A549 (cell line): Measurements from ENCODE around the gene LRCH1. TPM values are rescaled to one million over a fixed set of nuclear protein-coding genes. Genes with fewer than 3 reads are reported as not detected.

ENCODE experiments used
- ATAC-seq, 2 experiments: fragments of 200-7000 bp in 1 of 2; fragments of >200 bp in 1 of 2; cut with Nextera tagmentation in 1 of 2; cut with Tn5 transposase in 1 of 2; 3 replicates each; pipeline versions ENCODE4 v1.8.0 to v1.9.1; 2018 to 2020; ENCODE audit warnings: mild to moderate bottlenecking in 1 of 2, moderate library complexity in 1 of 2
- CTCF ChIA-PET: fragments of 300-600 bp; sonication (Branson Sonifier 250); formaldehyde crosslinking; extraction: SDS; loops from one replicate; lab custom pipeline; 2021; ENCODE audit warnings: antibody characterized with exemption, inconsistent platforms; lab: Yijun Ruan, JAX
- POLR2A ChIA-PET: fragments of 350-600 bp; formaldehyde crosslinking; extraction: SDS; loops from one replicate; lab custom pipeline; 2021; ENCODE audit warnings: antibody characterized with exemption, inconsistent platforms; lab: Yijun Ruan, JAX
- DNase-seq, 2 experiments: peaks; one replicate each; pipeline versions ENCODE4 v3.0.0 to v3.0.0-alpha.2; 2011 to 2016; ENCODE audit warnings: low read depth in 1 of 2, low spot score in 1 of 2
- FAIRE-seq: peaks from 2 replicates; lab custom pipeline; 2011; peaks lifted over from hg19 to GRCh38; lab: Jason Lieb, UNC
- H3K27ac ChIP-seq, 2 experiments: fragments of >200 bp; sonication (Bioruptor Twin); formaldehyde crosslinking; 3 replicates each; pipeline ENCODE4 v1.5.1; 2016 to 2017
- H3K4me1 ChIP-seq: fragments of >200 bp; sonication (Bioruptor Twin); formaldehyde crosslinking; 3 replicates; pipeline ENCODE4 v1.6.1; 2016
- H3K4me2 ChIP-seq: fragments of >200 bp; sonication (Bioruptor Twin); formaldehyde crosslinking; 3 replicates; pipeline ENCODE4 v1.6.1; 2016
- H3K4me3 ChIP-seq: fragments of >200 bp; sonication (Bioruptor Twin); formaldehyde crosslinking; 3 replicates; pipeline ENCODE4 v1.5.1; 2016
- H3K9me3 ChIP-seq: fragments of >200 bp; sonication (Bioruptor Twin); formaldehyde crosslinking; 3 replicates; pipeline ENCODE4 v1.6.1; 2016
- CBX2 ChIP-seq: fragments of 200-600 bp; sonication (generic); IDR thresholded peaks from 2 replicates; pipeline ENCODE4 v1.6.1; 2016; ENCODE audit warnings: low read depth, mild to moderate bottlenecking, borderline replicate concordance
- CHD2 ChIP-seq: fragments of 150-350 bp; IDR thresholded peaks from 2 replicates; pipeline ENCODE4 v1.6.1; 2014; ENCODE audit warnings: low read length; ENCODE audit not compliant: partially characterized antibody
- EHF ChIP-seq: fragments of 250-450 bp; sonication (Bioruptor Pico); IDR thresholded peaks from 2 replicates; pipeline ENCODE4 v1.5.0; 2020; ENCODE audit warnings: mild to moderate bottlenecking
- EHMT2 ChIP-seq: fragments of 200-600 bp; sonication (generic); IDR thresholded peaks from 2 replicates; pipeline ENCODE4 v1.6.1; 2016; ENCODE audit warnings: antibody characterized with exemption, low read depth, mild to moderate bottlenecking, moderate library complexity
- ESRRA ChIP-seq: fragments of 150-350 bp; IDR thresholded peaks from 2 replicates; pipeline ENCODE4 v1.6.1; 2014; ENCODE audit warnings: mild to moderate bottlenecking, low read length, borderline replicate concordance
- FOSB ChIP-seq: fragments of 250-450 bp; sonication (Bioruptor Pico); IDR thresholded peaks from 2 replicates; pipeline ENCODE4 v1.5.0; 2020; ENCODE audit warnings: mild to moderate bottlenecking, moderate library complexity
- FOSL2 ChIP-seq, 2 experiments: fragments of 450-650 bp in 1 of 2; fragments of >200 bp in 1 of 2; sonication (Bioruptor Twin) in 1 of 2; formaldehyde crosslinking; IDR thresholded peaks; 2 replicates each; pipeline versions ENCODE4 v1.5.0 to v1.6.1; 2016 to 2020; ENCODE audit warnings: mild to moderate bottlenecking in 1 of 2, moderate library complexity in 1 of 2
- HOXB13 ChIP-seq: fragments of 250-450 bp; sonication (Bioruptor Pico); IDR thresholded peaks from 2 replicates; pipeline ENCODE4 v1.5.0; 2020; ENCODE audit warnings: low read depth, mild to moderate bottlenecking, moderate library complexity
- JUNB ChIP-seq: fragments of >200 bp; sonication (Bioruptor Twin); formaldehyde crosslinking; IDR thresholded peaks from 2 replicates; pipeline ENCODE4 v1.6.1; 2016
- MAFK ChIP-seq: fragments of 450-650 bp; IDR thresholded peaks from 2 replicates; pipeline ENCODE4 v1.6.1; 2014; ENCODE audit not compliant: partially characterized antibody
- NPAS2 ChIP-seq: fragments of 250-450 bp; sonication (Bioruptor Pico); IDR thresholded peaks from 2 replicates; pipeline ENCODE4 v1.8.0; 2022; ENCODE audit warnings: mild to moderate bottlenecking, moderate library complexity, borderline replicate concordance
- NR3C1 ChIP-seq: fragments of >200 bp; sonication (Bioruptor Twin); formaldehyde crosslinking; IDR thresholded peaks from 3 replicates; pipeline ENCODE4 v1.6.1; 2017
- PHF8 ChIP-seq: fragments of 200-600 bp; sonication (generic); IDR thresholded peaks from 2 replicates; pipeline ENCODE4 v1.6.1; 2016; ENCODE audit warnings: low read depth, mild to moderate bottlenecking, antibody characterized with exemption, moderate library complexity, borderline replicate concordance
- POLR2A ChIP-seq: IDR thresholded peaks from 2 replicates; pipeline ENCODE4 v1.6.1; 2012; ENCODE audit warnings: mild to moderate bottlenecking, low read length
- POLR2AphosphoS2 ChIP-seq: conservative IDR thresholded peaks from 2 replicates; pipeline ENCODE4 v1.6.1; 2012; ENCODE audit warnings: low read length, improper control_type of control experiment, inconsistent platforms
- SMC3 ChIP-seq: fragments of >200 bp; sonication (Bioruptor Twin); formaldehyde crosslinking; IDR thresholded peaks from 3 replicates; pipeline ENCODE4 v1.6.1; 2018; ENCODE audit warnings: inconsistent platforms
- SREBF2 ChIP-seq: fragments of 450-650 bp; IDR thresholded peaks from 2 replicates; pipeline ENCODE4 v1.6.1; 2014; ENCODE audit warnings: mild to moderate bottlenecking, moderate library complexity
- TFCP2L1 ChIP-seq: fragments of 250-450 bp; sonication (Bioruptor Pico); IDR thresholded peaks from 2 replicates; pipeline ENCODE4 v1.5.0; 2021; ENCODE audit warnings: mild to moderate bottlenecking
- TP53 ChIP-seq: fragments of 250-450 bp; sonication (Bioruptor Pico); IDR thresholded peaks from 2 replicates; pipeline ENCODE4 v1.5.0; 2021; ENCODE audit warnings: mild to moderate bottlenecking, moderate library complexity
- ZFP36 ChIP-seq: fragments of 450-650 bp; IDR thresholded peaks from 2 replicates; pipeline ENCODE4 v1.6.1; 2014; ENCODE audit warnings: borderline replicate concordance; ENCODE audit not compliant: partially characterized antibody
- WGBS: methylation state at CpG from one replicate; pipeline ENCODE4 v1.1.6; 2017; ENCODE audit errors: missing lambda C conversion rate; 5-methylcytosine and 5-hydroxymethylcytosine counted together
- polyA plus RNA-seq, 4 experiments: library from polyadenylated mRNA; depleted of rRNA in 3 of 4; stranded (reverse); fragments of >200 nt; fragmentation: RNase III in 1 of 4; extraction: RNeasy Plus Mini Kit Qiagen cat#74134 plus additional on column Dnase treatment in 1 of 4; gene quantifications; 2 replicates in 3 of 4; 3 replicates in 1 of 4; pipeline ENCODE4 v1.2.3, GENCODE V29; 2011 to 2017
- TF ChIP-seq, protein P1 (sequence below): IDR thresholded peaks from 2 replicates; pipeline ENCODE4 v1.6.1; 2012
- TF ChIP-seq, protein P2 (sequence below): fragments of 450-650 bp; IDR thresholded peaks from 2 replicates; pipeline ENCODE4 v1.6.1; 2014; ENCODE audit warnings: antibody characterized with exemption
- TF ChIP-seq, protein P3 (sequence below): fragments of 200-600 bp; sonication (generic); IDR thresholded peaks from 2 replicates; pipeline ENCODE4 v1.6.1; 2016; ENCODE audit warnings: antibody characterized with exemption, mild to moderate bottlenecking, moderate library complexity
- TF ChIP-seq, protein P4 (sequence below): fragments of >200 bp; sonication (Bioruptor Twin); formaldehyde crosslinking; IDR thresholded peaks from 3 replicates; pipeline ENCODE4 v1.6.1; 2016

Gene LRCH1
- polyA plus RNA-seq, 2 of the 4 experiments (the other 2 are of a cell fraction) = 8.5 to 16.4 TPM

DNA sequence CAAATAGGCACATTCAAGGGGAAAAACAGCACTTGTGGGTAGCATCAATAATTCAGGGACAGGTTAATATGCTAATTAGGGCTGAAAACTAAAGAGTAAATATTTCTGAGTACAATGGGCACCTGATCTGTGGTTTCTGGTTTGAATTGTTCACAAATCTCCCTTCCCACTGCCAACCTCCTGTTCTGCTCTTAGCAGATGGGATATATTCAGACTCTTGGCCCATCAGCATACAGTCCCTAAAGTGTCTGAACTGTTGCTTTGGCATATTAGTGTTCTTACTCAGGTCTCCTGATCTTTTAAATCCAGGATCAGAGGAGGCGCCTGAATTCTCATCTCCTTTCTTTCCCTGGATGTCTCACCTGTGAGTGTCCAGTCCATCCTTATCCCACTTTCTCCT, 8.2 kb upstream of the LRCH1 start:
- no peak for ATAC-seq
- ChIA-PET CTCF (no interaction called here), POLR2A (no interaction called here)
- Histone ChIP-seq H3K27ac (no peak overlapping the region), H3K4me3 (no peak overlapping the region), H3K4me2 (no peak overlapping the region), H3K9me3 (no peaks in the 10 kb centered on the region), H3K4me1 (peaks cover 24% of the 10 kb centered on the region)
- no peak for TF ChIP-seq TP53 (CRISPR knock-in tag)
- TF ChIP-seq NR3C1 = no peak
- no peak for TF ChIP-seq ZFP36
- no peak for TF ChIP-seq TFCP2L1
- no peak for TF ChIP-seq FOSB (CRISPR knock-in tag)
- WGBS = 88% methylated on average over 1 of the region's 1 CpG
- FAIRE-seq = no peak
- no peak for DNase-seq

DNA sequence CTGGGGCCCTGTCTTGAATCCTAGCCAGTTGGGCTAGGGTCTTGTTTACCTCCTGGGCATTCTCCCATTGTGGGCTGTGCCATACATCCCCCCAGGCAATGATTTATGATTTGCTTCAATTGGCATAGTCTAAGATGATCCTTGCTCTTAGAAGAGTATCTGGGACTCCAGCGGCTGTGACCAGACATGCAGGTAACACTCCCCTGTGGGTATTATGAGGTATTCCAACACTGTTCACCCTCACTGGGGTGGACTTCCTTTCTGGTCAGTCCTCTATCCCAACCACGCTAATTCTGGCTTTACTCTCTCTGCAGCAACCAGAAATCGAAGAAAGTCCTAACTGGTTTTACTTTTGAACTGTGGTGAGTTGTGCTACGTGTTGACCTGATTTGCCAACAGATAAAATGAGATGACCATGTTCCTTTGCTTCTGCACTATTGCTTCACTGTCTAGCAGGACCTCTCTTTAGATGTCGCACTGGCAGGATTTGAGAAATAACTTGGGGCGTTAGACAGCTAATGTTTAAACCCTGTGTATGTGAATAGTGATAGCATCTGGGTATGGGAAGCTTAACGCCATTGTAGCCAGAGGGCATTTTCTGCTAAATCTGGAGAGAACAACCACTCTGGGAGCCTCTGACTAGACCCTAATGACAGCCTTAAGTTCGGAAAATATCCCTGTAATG, 6.7 kb upstream of the LRCH1 start:
- POLR2A ChIA-PET = no interaction called here
- WGBS = 74% methylated on average over 8 of the region's 8 CpGs

DNA sequence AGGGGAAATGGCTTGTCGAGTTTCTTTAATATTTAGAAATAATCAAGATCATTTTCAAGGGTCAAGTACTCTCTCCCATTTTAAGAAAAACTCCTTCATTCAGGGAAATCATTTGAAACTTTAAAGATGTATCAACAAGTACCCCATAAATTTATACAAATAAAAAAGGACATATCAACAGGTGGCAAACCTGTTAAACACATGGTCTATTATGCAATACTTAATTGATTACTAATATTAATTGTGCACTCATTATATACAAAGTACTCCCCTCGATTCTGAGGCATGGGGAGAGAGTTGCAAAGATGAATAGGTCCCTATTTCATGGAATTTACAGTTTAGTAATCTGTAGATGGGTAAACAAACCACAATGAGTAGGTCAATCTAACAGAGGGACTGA, 2.1 kb upstream of the LRCH1 start:
- H3K9me3 ChIP-seq = no peaks in the 10 kb centered on the region
- ChIA-PET POLR2A (no interaction called here), CTCF (interaction anchor here (0.8 to 3.8 kb wide), 18 partner anchors 9 to 195 kb away, joined by 3 to 63 read pairs (median 6); no protein-coding TSS in a partner anchor)
- H3K4me2 ChIP-seq = peak overlapping the region; percentile 72
- H3K4me1 ChIP-seq = peaks cover 26% of the 10 kb centered on the region
- no peak for FAIRE-seq
- no peak for DNase-seq
- H3K27ac ChIP-seq = no peak overlapping the region; a peak in 1 of 6 replicates
- 29% methylated on average over 2 of the region's 2 CpGs for WGBS
- TF ChIP-seq MAFK (no peak), JUNB (no peak), CHD2 (no peak), POLR2AphosphoS2 (no peak), ESRRA (no peak), EHMT2 (no peak), POLR2A (no peak), SMC3 (no peak), EHF (CRISPR knock-in tag) (no peak), CBX2 (no peak), FOSL2 (IDR thresholded peaks at IDR 0.05) (no peak), FOSL2 (CRISPR knock-in tag; IDR thresholded peaks at IDR 0.05) (no peak), PHF8 (no peak), SREBF2 (no peak), TP53 (CRISPR knock-in tag) (no peak), NPAS2 (CRISPR knock-in tag) (no peak)
- TF ChIP-seq, protein P1, sequence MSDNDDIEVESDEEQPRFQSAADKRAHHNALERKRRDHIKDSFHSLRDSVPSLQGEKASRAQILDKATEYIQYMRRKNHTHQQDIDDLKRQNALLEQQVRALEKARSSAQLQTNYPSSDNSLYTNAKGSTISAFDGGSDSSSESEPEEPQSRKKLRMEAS = no peak
- TF ChIP-seq, protein P2, sequence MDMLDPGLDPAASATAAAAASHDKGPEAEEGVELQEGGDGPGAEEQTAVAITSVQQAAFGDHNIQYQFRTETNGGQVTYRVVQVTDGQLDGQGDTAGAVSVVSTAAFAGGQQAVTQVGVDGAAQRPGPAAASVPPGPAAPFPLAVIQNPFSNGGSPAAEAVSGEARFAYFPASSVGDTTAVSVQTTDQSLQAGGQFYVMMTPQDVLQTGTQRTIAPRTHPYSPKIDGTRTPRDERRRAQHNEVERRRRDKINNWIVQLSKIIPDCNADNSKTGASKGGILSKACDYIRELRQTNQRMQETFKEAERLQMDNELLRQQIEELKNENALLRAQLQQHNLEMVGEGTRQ = no peak
- TF ChIP-seq, protein P3, sequence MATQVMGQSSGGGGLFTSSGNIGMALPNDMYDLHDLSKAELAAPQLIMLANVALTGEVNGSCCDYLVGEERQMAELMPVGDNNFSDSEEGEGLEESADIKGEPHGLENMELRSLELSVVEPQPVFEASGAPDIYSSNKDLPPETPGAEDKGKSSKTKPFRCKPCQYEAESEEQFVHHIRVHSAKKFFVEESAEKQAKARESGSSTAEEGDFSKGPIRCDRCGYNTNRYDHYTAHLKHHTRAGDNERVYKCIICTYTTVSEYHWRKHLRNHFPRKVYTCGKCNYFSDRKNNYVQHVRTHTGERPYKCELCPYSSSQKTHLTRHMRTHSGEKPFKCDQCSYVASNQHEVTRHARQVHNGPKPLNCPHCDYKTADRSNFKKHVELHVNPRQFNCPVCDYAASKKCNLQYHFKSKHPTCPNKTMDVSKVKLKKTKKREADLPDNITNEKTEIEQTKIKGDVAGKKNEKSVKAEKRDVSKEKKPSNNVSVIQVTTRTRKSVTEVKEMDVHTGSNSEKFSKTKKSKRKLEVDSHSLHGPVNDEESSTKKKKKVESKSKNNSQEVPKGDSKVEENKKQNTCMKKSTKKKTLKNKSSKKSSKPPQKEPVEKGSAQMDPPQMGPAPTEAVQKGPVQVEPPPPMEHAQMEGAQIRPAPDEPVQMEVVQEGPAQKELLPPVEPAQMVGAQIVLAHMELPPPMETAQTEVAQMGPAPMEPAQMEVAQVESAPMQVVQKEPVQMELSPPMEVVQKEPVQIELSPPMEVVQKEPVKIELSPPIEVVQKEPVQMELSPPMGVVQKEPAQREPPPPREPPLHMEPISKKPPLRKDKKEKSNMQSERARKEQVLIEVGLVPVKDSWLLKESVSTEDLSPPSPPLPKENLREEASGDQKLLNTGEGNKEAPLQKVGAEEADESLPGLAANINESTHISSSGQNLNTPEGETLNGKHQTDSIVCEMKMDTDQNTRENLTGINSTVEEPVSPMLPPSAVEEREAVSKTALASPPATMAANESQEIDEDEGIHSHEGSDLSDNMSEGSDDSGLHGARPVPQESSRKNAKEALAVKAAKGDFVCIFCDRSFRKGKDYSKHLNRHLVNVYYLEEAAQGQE = no peak
- TF ChIP-seq, protein P4, sequence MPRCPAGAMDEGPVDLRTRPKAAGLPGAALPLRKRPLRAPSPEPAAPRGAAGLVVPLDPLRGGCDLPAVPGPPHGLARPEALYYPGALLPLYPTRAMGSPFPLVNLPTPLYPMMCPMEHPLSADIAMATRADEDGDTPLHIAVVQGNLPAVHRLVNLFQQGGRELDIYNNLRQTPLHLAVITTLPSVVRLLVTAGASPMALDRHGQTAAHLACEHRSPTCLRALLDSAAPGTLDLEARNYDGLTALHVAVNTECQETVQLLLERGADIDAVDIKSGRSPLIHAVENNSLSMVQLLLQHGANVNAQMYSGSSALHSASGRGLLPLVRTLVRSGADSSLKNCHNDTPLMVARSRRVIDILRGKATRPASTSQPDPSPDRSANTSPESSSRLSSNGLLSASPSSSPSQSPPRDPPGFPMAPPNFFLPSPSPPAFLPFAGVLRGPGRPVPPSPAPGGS = no peak
- TF ChIP-seq, all 56 proteins: peak for 0
- no peak overlapping the region for H3K4me3 ChIP-seq
- no peak for ATAC-seq

More for the DNA sequence above, 6.7 kb upstream of the LRCH1 start:
- CTCF ChIA-PET = no interaction called here
- Histone ChIP-seq H3K4me1 (peaks cover 14% of the 10 kb centered on the region), H3K27ac (no peak overlapping the region), H3K9me3 (no peaks in the 10 kb centered on the region), H3K4me2 (no peak overlapping the region), H3K4me3 (no peak overlapping the region)
- no peak for ATAC-seq
- no peak for TF ChIP-seq HOXB13 (CRISPR knock-in tag)
- no peak for FAIRE-seq
- no peak for DNase-seq
